Limb (tissue), 2 donors: Measurements from ENCODE around the gene MYH7.
"Not testable (repeated sequence)": the region's sequence is repeated elsewhere in the genome, so short reads cannot be mapped to it uniquely, and the experiment has no call there.

Experiments
- DNase-seq, 2 donors: peaks; one replicate each; pipeline ENCODE4 v3.0.0-alpha.2; 2016; ENCODE audit errors: extremely low spot score in 2 of 2

Gene MYH7

DNA sequence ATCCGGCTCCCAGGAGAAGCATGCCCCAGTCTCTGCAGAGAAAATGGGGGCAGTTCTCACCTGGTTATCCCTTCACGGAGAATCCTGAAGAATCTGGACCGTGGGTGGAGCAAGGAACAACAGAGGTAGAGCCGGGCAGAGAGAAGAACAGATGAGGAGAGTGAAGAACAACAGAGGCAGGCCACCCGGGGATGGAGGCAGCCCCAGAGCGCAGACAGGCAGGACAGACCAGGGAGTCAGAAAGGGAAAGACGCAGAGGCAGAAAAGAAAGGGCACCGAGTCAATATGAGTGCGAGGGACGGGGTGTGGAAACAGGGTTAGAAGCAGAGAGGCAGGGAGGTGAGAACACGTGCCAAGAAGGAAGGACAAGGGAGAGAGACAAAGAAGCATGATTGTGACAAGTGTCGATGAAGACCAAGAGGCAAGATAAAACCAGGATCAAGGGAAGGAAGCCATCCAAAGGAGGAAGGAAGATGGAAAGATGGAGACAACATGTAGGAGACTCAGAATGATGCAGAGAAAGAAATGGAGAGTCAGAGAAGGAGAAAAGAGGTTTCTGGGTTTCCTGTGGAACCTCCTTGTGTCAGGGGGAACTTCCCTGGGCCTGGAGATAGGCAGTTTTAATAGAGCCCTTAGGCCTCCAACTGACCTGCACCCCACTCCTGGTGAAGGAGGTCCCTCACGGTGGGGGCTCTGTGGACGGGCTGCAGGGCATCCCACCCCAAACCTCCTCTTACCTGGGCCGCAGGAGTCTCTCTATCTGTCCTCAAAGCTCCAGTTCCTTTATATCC lies 27.7 kb downstream of the MYH7 start, which contains the start of gene MYH6:
TSS of gene MYH6 (minus strand) at position 758 of the 791 bp plus-strand sequence. CDS start 1,050 bp downstream, outside the sequence.
- no peak for DNase-seq

DNA sequence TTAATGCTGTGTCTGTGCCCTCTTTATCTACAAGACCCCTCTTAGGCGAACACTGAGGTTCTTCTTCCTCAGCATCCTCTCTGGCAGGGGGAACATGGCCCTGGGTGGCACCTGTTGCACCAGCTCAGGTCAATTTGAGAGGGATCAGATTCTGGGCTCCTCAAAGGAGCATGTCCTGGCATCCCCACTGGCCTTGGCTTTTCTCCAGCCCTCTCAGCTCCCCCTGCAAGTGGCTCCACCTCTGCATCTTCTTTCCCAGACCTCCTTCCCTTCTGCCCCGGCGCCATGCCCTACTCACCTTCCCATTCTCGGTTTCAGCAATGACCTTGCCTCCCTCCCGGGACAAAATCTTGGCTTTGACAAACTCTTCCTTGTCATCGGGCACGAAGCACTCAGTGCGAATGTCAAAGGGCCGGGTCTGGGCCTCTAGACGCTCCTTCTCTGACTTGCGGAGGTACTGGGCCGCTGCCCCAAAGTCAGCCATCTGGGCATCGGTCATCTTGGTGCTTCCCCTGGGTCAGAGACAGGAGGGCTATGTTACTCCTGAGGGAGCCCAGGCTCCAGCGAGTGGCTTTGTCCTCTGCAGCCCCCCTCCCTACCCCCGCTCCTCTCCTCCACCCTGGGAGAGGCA lies 28.6 kb downstream of the MYH7 start:
- no peak for DNase-seq

DNA sequence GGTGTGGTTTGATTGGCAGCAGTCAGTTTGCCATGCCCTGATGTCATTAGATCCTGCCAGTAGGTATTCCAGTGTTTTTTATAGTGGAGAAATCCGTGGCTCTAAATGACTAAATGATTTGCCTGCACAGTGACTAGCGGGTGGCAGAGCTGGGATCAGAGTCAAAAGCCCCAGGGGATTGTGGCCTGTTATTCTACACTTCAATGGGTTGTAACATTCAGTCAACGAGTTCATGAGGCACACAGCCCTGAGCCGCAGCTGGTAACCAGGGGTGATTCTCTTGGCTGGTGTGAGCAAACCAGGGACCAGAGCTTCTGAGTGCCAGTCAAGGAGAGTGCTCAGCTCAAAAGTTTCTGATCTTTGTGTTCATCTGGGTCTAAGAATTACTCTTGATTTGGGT lies 29.2 kb downstream of the MYH7 start:
- DNase-seq, result no peak

DNA sequence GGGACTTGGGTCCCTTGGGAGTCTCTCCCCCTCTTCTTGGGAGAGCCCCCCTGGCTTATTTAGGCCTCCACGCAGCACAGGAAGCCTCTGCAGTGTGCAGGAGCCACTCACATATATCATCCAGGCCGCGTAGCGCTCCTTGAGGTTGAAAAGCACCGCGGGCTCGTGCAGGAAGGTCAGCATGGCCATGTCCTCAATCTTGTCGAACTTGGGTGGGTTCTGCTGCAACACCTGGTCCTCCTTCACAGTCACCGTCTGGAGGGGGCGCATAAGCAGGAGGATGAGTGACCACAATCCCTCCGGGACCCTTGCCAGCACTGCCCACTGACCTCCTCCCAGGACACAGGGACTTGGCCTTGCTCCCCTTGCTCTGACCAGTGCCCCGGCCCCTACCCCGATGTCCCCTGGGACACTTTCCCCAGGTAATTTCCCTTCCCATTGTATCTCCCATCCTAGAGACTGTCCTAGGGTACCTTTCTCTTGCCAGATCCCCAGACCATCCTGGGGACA lies 29.9 kb downstream of the MYH7 start:
- DNase-seq, result no peak

DNA sequence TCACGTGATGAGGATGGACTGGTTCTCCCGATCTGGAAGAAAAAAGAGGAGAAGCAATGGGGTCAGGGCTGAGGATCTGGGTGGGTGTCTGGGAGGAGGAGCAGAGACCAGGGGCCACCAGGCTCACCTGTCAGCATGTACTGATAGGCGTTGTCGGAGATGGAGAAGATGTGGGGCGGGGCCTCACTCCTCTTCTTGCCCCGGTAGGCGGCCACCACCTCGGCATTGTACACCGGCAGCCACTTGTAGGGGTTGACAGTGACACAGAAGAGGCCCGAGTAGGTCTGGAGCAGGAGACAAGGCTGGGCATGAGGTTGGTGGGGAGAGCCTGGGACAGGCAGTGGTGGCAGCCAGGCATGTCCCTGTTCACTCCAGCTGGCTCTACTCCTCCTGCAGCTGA lies 30.4 kb downstream of the MYH7 start:
- DNase-seq, result no peak

DNA sequence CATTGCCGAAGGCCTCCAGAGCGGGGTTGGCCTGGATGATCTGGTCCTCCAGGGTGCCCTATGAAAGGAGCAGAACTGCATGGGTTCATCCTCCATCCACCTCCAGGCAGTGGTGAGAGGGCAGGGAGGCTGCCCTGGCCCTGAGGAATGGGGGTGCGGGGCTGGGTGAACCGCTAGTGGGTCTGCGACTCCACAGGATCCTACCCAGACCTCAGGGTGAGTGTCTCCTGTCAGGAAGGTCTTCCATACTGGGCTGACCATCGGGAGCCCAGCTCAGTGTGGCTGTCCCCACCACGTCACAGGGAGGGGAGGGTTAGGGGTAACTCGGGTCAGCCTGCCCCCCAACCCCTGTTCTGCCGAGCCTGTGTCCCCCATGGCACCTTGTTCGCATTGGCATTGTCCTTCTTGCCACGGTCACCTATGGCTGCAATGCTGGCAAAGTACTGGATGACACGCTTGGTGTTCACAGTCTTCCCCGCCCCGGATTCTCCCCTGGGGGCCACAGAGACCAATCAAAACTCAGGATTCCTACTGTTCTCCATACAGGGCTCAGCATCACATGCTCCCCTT lies 31.0 kb downstream of the MYH7 start:
- no peak for DNase-seq

DNA sequence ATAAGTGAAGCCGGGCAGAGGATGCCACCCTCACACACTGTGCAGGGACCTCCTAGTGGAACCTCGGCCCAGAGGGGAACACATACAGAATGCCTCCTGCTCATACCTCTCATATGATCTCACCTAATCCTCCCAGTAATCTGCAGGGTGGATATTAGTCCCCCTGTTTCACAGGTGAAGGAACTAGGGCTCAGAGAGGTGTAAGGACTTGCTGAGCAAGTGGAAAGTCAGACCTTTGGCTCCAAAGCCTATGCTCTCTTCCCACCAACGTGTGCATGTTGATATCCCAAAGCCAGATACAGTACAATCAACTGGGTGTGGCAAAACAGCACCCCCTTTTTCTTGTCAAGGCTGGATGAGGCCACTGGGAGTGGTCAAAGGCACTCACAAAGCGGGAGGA lies 31.6 kb downstream of the MYH7 start:
- no peak for DNase-seq

DNA sequence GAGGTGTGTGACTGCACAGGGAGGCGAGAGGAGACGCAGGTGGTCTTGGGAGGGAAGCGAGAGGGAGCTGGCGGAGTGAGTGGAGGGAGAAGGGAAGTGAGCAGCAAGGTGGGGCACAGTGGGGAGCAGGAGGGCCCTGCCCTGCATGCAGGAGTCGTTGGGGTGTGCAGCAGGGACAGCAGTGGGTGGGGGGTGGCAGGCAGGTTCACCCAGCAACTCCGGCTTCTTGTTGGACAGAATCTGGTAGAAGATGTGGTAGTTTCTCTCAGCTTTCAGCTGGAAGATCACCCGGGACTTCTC lies 32.4 kb downstream of the MYH7 start:
- DNase-seq, result no peak

DNA sequence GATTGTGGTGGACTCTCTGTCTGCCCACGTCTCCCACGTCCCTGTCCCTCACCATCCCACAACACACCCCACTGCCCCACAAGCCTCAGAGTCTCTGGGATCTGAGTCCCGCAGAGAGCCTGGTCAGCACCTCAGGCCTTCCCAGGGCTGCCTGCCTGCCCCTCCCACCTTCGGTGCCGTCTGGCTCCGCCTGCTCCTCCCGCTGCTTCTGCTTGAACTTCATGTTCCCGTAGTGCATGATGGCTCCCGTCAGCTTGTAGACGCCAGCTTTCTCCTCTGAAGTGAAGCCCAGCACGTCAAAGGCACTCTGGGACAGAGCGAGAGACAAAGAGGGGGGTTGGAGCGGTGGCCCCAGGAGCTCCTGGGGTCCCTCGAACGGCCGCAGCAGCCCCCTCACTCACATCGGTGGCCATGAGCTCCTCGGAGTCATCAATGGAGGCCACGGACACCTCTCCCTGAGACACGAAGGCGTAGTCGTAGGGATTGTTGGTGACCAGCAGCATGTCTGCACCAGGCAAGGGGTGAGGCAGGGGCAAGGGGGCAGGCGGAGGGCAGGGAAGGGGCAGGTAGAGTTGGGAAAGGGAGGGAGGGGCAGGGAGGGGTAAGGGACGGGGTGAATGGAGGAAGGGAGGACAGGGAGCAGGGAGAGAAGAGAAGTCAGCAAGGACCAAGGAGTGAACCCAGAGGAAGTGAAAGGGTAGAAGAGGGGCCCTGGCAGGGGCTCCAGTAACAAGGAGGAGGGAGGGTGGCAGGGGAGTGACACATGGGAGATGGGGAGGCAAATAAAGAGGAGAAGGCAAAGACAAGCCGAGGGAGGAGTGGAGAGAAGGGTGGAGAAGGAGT lies 32.9 kb downstream of the MYH7 start:
- no peak for DNase-seq

DNA sequence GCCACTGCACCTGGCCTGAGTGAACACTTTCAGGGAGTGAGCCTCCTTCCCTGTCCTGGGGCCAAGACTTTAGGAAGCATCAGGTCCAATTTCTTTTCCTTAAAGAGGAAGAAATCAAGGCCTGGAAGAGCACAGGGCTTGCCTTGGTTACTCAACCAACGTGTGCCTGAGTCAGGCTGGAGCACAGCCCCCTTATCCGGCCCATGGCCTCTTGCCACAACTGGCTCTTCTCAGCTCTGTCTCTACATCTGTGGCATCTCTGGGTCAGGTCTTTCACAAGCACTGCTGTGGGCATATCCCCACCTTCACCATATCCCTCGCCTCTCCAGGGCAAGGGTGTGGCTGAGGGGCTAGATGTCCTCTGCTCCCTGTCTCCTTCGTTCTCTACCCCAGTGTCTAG lies 34.2 kb downstream of the MYH7 start:
- DNase-seq, result no peak

DNA sequence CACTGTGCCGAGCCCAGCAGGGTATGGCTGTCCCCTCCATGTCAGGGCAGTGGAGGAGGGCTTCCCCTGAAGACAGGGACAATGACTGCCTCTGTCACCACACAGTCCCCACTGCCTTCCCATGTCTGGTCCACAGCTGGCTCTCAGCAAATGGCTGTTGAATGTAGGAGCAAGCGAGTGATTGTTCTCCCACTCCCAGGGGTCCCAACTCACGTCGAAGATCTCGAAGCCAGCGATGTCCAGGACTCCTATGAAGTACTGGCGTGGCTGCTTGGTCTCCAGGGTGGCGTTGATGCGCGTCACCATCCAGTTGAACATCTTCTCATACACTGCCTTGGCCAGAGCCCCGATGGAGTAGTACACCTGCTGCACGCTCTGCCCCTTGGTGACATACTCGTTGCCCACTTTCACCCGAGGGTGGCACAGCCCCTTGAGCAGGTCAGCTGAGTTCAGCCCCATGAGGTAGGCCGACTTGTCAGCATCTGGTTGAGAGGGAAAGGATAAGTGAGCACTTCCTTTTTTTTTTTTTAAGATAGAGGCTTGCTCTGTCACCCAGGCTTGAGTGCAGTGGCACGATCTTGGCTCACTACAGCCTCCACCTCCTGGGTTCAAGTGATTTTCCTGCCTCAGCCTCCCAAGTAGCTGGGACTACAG lies 34.8 kb downstream of the MYH7 start:
- not testable (repeated sequence) for DNase-seq

DNA sequence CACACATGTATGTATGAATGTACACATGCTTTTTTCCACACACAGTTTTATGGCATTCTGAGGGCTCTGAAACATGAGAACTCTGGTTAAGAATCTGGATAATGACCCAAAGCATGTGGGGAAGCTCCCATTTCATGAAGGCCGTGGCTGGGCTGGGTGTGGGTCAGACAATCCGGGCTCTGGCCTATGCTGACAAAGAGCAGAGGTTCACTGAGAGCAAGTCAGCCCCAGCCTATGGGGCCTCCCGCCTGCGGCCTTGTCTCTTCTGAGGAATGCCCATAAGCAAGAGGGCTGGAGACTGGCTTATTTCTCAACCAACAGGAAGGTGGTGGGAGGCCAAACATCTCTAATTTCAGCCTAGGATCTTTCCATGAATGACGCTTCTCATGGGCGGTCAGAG lies 35.9 kb downstream of the MYH7 start:
- DNase-seq, result no peak

DNA sequence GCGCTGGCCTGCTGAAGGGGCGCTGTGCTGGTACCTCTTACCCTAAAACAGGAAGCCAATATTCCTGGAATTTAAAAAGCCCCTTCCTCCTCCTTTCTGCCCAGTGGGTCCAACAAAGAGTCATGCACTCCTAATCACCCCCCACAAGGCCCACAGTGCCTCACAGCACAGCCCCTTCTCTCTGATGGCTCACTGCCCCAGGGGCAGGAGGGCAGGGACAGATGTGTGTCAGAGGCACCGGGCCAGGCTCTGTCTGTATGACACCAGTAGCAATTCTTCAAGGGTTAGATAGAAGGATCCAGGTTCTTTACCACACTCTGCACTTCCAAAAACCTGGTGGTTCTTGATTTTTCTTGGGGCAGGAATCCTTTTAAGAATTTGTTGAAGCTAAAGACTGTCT lies 36.3 kb downstream of the MYH7 start:
- DNase-seq, result no peak

DNA sequence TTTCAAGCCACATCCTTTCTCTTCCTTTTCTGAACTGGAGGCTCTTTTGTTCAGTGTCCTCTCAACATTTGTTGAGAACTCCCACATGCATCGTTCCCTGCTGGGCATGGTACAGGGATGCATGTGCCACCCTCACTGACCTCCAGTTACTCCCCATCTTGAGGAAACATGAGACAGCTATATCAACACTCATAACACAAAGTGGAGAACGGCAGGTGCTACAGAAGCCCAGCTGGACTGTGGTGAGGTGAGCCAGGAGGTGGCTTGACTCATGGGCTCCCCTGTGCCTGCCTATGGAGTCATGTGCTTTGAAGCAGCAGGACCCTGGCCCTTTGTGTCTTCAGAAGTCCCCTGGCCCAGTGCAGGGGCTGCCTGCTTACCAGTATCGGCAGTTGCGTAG lies 37.1 kb downstream of the MYH7 start:
- no peak for DNase-seq

DNA sequence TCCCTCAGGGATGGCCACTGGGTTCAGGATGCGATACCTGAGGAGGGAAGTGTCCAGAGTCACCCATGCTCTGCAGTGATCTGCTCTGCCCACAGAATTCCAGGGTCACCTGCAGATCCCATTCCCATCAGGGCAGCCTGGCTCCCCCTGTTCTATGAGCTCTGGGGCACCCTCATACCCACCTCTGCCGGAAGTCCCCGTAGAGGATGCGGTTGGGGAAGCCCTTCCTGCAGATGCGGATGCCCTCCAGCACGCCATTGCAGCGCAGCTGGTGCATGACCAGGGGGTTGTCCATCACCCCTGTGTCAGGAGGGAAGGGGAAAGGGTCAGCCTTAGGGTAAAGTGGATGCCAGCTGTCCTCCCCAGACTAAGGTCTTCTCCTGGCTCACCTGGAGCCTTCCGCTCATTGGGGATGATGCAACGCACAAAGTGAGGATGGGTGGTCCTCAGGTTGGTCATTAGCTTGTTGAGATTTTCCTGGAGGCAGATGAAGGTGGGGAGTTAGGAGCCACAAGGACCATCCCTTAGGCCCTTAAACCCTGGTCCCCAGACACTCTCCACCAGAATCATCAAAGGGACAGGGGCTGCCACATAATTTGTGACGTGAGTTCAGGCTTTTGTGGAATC lies 38.6 kb downstream of the MYH7 start:
- DNase-seq, result no peak

DNA sequence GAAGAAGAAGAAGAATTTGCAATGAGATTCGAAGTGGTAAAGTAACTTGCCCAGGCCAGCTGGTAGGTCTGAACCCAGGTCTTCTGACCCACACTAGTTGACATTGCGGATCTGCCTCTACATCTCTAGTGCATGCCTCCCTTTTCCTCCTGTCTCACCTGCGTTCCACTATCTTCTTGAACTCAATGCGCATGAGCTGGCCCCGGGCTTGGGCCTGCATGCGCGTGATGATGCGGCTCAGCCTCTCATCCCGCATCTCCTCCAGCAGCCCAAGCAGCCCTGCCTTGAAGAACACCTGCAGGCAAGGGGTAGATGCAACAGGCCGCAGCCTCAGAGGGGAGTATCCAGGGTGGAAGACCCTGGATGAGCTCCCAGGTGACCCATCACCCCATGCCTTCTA lies 39.3 kb downstream of the MYH7 start:
- no peak for DNase-seq

DNA sequence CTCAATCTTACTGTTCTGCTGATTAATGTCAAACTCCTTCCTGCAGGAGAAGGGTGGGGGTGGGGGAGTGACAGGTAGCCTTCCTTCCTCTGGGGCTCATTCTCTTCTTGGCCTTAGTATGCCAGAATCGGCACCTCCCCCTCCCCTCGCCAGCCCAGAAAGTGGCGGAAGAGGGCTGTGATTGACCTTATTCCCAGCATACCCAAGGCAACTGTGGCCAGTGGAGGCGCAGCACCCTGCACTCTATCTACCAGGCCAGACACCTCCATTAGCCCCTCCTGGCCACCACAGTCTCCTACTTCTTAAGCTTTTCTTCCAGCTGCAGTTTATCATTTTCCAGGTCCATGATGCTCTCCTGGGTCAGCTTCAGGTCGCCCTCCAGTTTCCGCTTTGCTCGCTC lies 42.8 kb downstream of the MYH7 start:
- no peak for DNase-seq

DNA sequence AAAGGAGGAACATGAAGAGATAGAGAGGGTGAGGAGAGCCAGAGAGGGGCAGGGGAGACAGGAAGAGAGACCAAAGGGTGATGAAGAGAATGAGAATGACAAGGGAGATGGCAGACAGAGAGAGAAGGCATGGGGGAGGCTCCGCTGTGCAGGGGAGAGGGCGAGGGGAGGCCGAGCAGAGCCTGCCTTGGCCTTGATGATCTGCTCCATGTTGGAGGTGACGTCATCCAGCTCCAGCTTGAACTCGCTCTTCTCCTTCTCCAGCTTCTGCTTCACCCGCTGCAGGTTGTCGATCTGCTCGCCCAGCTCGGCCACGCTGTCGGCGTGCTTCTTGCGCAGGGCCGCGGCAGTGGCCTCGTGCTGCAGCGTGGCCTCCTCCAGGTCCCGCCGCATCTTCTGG lies 45.6 kb downstream of the MYH7 start:
- DNase-seq, result not testable (repeated sequence)

DNA sequence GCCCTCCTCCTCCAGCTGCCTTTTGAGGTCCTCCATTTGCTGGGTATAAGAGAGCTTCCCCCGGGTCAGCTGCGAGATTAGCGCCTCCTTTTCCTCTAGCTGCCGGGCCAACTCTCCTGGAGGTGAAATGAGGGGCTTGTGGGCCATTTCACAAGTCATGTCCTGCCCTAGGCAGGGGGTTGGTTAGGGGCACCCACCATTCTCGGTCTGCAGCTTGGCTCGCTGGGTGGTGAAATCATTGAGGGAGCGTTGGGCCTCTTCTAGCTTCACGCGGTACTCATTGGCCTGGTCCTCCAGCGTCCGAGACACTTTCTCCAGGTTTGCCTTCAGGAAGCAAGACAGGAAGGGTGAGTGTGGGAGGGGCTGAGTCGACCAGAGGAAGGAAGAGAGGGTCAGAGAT lies 46.1 kb downstream of the MYH7 start:
- no peak for DNase-seq

DNA sequence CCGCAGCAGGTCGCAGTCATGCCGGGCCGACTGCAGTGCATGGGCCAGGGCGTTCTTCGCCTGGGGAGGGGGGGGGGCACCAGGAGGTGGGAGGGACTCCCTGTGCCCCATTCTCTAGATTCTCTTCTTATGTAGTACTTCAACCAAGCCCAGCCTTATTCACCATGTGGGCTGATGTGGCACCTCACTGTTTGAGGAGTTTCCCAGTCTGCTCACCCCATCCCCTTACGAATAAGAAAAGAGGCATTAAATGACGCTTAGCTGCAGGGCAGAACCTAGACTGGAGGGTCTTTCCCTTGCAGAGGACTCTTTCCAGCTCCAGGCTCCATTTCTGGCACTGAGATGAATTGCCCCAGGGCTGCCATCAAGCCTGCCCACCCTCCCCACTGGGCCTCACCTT lies 46.5 kb downstream of the MYH7 start:
- DNase-seq, result no peak
